Peyer's patch (tissue), 4 donors: ENCODE results near the gene SNX20. TPM values are rescaled to one million over a fixed set of nuclear protein-coding genes. Genes with fewer than 3 reads are reported as not detected.

Source experiments
- DNase-seq, 3 donors: peaks; one replicate each; pipeline ENCODE4 v3.0.0-alpha.2; 2017 to 2019
- H3K27ac ChIP-seq, 4 donors: fragments of 200-600 bp; sonication (generic); one replicate each; pipeline ENCODE4 v1.5.1; 2016 to 2019
- H3K27me3 ChIP-seq, 2 donors: fragments of 200-600 bp; sonication (generic); one replicate each; pipeline ENCODE4 v1.5.1; 2019
- H3K36me3 ChIP-seq, 3 donors: fragments of 200-600 bp; sonication (generic); one replicate each; pipeline ENCODE4 v1.5.1; 2016 to 2019
- H3K4me1 ChIP-seq, 4 donors: fragments of 200-600 bp; sonication (generic); one replicate each; pipeline ENCODE4 v1.5.1; 2016 to 2019
- H3K4me3 ChIP-seq, 4 donors: fragments of 200-600 bp; sonication (generic); 1 replicate in 3 of 4; 2 replicates in 1 of 4; pipeline ENCODE4 v1.5.1; 2016 to 2019; ENCODE audit warnings: mild to moderate bottlenecking in 1 of 4
- H3K9me3 ChIP-seq, 4 donors: fragments of 200-600 bp; sonication (generic); one replicate each; pipeline ENCODE4 v1.5.1; 2016 to 2019; ENCODE audit warnings: mild to moderate bottlenecking in 1 of 4
- POLR2A ChIP-seq, 2 donors: fragments of 450-650 bp; IDR thresholded peaks; one replicate each; pipeline ENCODE4 v1.5.1; 2017; ENCODE audit warnings: antibody characterized with exemption in 2 of 2, mild to moderate bottlenecking in 2 of 2, moderate library complexity in 2 of 2
- total RNA-seq, 4 donors: library from RNA; depleted of rRNA; stranded (reverse); fragments of >200 nt; gene quantifications; one replicate each; pipeline ENCODE4 v1.1.0, GENCODE V29; 2016
- TF ChIP-seq, protein P1 (sequence below), 6 experiments: fragments of 450-650 bp in 4 of 6; fragments of 200-600 bp in 2 of 6; sonication (generic) in 1 of 6; IDR thresholded peaks; one replicate each; pipeline ENCODE4 v1.5.1; 2017 to 2019; ENCODE audit warnings: antibody characterized with exemption in 6 of 6, mild to moderate bottlenecking in 3 of 6, moderate library complexity in 1 of 6

The SNX20 gene
- total RNA-seq, 4 donors from 2014 or later = 1.3 to 10.7 (median 2.3) TPM

- H3K4me3 ChIP-seq = no peak overlapping the region
- H3K27ac ChIP-seq = no peak overlapping the region
- no peaks in the 10 kb centered on the region for H3K27me3 ChIP-seq
- H3K9me3 ChIP-seq = peaks cover 0 to 18% (median 6%) of the 10 kb centered on the region in 4 donors
- H3K4me1 ChIP-seq = peaks cover 0 to 8% (median 2%) of the 10 kb centered on the region in 4 donors
- H3K36me3 ChIP-seq = peaks cover 0 to 12% (median 0%) of the 10 kb centered on the region in 3 donors
- no peak for TF ChIP-seq POLR2A (IDR thresholded peaks at IDR 0.05)
- TF ChIP-seq, protein P1, sequence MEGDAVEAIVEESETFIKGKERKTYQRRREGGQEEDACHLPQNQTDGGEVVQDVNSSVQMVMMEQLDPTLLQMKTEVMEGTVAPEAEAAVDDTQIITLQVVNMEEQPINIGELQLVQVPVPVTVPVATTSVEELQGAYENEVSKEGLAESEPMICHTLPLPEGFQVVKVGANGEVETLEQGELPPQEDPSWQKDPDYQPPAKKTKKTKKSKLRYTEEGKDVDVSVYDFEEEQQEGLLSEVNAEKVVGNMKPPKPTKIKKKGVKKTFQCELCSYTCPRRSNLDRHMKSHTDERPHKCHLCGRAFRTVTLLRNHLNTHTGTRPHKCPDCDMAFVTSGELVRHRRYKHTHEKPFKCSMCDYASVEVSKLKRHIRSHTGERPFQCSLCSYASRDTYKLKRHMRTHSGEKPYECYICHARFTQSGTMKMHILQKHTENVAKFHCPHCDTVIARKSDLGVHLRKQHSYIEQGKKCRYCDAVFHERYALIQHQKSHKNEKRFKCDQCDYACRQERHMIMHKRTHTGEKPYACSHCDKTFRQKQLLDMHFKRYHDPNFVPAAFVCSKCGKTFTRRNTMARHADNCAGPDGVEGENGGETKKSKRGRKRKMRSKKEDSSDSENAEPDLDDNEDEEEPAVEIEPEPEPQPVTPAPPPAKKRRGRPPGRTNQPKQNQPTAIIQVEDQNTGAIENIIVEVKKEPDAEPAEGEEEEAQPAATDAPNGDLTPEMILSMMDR (IDR thresholded peaks at IDR 0.05) = peak in 3 of 6 experiments; percentile 21 to 26 (median 25)
- DNase-seq = peak in 1 of 3 donors; percentile 42
These were observed 3.8 kb downstream of the SNX20 start for GRCh38 chr16:50677351-50677750.

DNA sequence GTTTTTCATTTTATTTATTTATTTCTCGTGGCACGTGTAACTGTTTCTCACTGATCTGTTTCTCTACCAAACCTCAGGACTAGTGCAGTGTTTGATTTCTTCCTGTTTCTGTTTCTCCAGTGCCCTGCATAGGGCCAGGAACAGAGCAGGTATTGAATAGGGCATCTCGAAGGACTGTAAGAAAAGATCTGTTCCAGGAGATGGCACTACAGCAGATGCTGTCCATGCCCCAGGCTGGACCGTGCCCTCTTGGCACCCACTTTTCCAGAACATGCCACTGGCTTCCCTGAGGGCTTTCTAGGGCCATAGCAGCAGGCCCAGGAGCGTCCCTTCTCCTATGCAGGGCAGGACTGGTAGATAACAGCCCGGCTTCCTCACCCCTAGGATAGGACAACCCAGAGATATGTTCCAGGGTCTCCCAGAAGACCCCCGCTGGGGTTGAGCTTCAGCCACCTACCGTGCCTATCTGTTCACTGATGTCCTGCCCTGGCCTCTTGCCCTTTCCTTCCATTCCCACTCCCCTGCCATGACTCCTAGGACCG is 4.4 kb downstream of the SNX20 start:
- peak in 1 of 3 donors; percentile 32 for DNase-seq
- Histone ChIP-seq H3K27me3 (no peaks in the 10 kb centered on the region), H3K36me3 (peaks cover 0 to 12% (median 0%) of the 10 kb centered on the region in 3 donors), H3K4me1 (peaks cover 0 to 8% (median under 1%) of the 10 kb centered on the region in 4 donors), H3K4me3 (no peak overlapping the region), H3K27ac (no peak overlapping the region), H3K9me3 (peaks cover 0 to 24% (median 9%) of the 10 kb centered on the region in 4 donors)
- TF ChIP-seq, protein P1 (IDR thresholded peaks at IDR 0.05) = no peak
- TF ChIP-seq POLR2A (IDR thresholded peaks at IDR 0.05) = no peak

GRCh38 chr16:50675686-50676610 is 5.2 kb downstream of the SNX20 start:
- peak in 1 of 3 donors; percentile 16 for DNase-seq
- Histone ChIP-seq H3K4me1 (peaks cover 0 to 8% (median 0%) of the 10 kb centered on the region in 4 donors), H3K36me3 (peaks cover 0 to 12% (median 0%) of the 10 kb centered on the region in 3 donors), H3K9me3 (peaks cover 0 to 25% (median 9%) of the 10 kb centered on the region in 4 donors), H3K27ac (no peak overlapping the region), H3K4me3 (no peak overlapping the region), H3K27me3 (no peaks in the 10 kb centered on the region)
- TF ChIP-seq, protein P1 (IDR thresholded peaks at IDR 0.05) = no peak
- no peak for TF ChIP-seq POLR2A (IDR thresholded peaks at IDR 0.05)

- TF ChIP-seq, protein P1 (IDR thresholded peaks at IDR 0.05) = no peak
- no peak for TF ChIP-seq POLR2A (IDR thresholded peaks at IDR 0.05)
- DNase-seq = no peak
- Histone ChIP-seq H3K4me1 (peaks cover 0 to 7% (median 0%) of the 10 kb centered on the region in 4 donors), H3K9me3 (peaks cover 0 to 25% (median 9%) of the 10 kb centered on the region in 4 donors), H3K36me3 (peaks cover 0 to 12% (median 0%) of the 10 kb centered on the region in 3 donors), H3K4me3 (no peak overlapping the region), H3K27me3 (no peaks in the 10 kb centered on the region), H3K27ac (no peak overlapping the region)
These were observed 6.3 kb downstream of the SNX20 start for GRCh38 chr16:50674831-50675230.

- no peaks in the 10 kb centered on the region for H3K27me3 ChIP-seq
- H3K4me1 ChIP-seq = no peaks in the 10 kb centered on the region
- no peak overlapping the region for H3K27ac ChIP-seq
- TF ChIP-seq POLR2A (IDR thresholded peaks at IDR 0.05) = no peak
- TF ChIP-seq, protein P1 (IDR thresholded peaks at IDR 0.05) = no peak
- H3K4me3 ChIP-seq = no peak overlapping the region
- DNase-seq = peak in 1 of 3 donors; percentile 27
- peaks cover 0 to 25% (median 9%) of the 10 kb centered on the region in 4 donors for H3K9me3 ChIP-seq
- peaks cover 0 to 12% (median 0%) of the 10 kb centered on the region in 3 donors for H3K36me3 ChIP-seq
These were observed 7.4 kb downstream of the SNX20 start for GRCh38 chr16:50673496-50674275.
